Measurements from ENCODE around the gene RSU1.
A peak's percentile ranks its signal among the peaks of the same experiment; 100 is the strongest.

The RSU1 gene

DNA sequence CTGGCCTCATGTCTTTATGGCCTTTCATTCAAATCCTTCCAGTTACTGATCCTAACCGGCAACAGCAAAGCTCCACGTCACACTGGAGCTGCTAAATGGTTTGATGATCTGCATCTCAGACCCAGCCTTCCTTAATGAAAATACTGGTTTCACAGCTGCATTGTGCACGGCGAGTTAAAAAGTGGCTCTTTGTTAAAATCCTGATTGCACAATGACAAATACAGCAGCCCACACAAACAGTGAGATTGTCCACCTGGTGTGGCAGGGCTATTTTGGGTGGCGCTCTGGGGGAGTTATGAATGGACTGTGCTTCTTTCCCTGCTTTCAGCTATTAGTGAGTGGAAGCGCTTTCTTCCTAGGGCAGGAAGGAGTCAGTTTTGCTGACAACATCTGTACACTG lies 232.1 kb downstream of the RSU1 start:
- H3K36me3 ChIP-seq (ENCODE audit: control insufficient read depth in 4 of 4, insufficient read depth in 4 of 4, low read length in 3 of 4) = no peaks in the 10 kb centered on the region
- ChIA-PET CTCF (no interaction called here), POLR2A (no interaction called here)
- H3K27me3 ChIP-seq (replicated peaks in 2 of 5; ENCODE audit: control insufficient read depth in 4 of 5, insufficient read depth in 5 of 5, low read length in 4 of 5) = peaks cover 0 to 5% (median 0%) of the 10 kb centered on the region in 5 experiments
- no peak for DNase-seq
- H3K4me3 ChIP-seq (ENCODE audit: control insufficient read depth in 1 of 7, extremely low read depth in 1 of 7, insufficient read depth in 4 of 7, low read depth in 2 of 7, low read length in 6 of 7) = no peak overlapping the region
- 100% methylated on average over 3 of the region's 6 CpGs for WGBS (ENCODE audit: insufficient coverage)
- no peaks in the 10 kb centered on the region for H3K4me1 ChIP-seq (ENCODE audit: control extremely low read depth in 1 of 4, control insufficient read depth in 4 of 4, insufficient read depth in 4 of 4, low read length in 3 of 4)
- no peaks in the 10 kb centered on the region for H3K9me3 ChIP-seq (ENCODE audit: control extremely low read depth in 1 of 5, control insufficient read depth in 4 of 5, insufficient read depth in 2 of 5, low read depth in 1 of 5, low read length in 4 of 5)
- H3K27ac ChIP-seq (ENCODE audit: insufficient read depth in 1 of 2, low read depth in 1 of 2, low read length in 2 of 2, poor library complexity in 1 of 2, severe bottlenecking in 2 of 2) = no peak overlapping the region

DNA sequence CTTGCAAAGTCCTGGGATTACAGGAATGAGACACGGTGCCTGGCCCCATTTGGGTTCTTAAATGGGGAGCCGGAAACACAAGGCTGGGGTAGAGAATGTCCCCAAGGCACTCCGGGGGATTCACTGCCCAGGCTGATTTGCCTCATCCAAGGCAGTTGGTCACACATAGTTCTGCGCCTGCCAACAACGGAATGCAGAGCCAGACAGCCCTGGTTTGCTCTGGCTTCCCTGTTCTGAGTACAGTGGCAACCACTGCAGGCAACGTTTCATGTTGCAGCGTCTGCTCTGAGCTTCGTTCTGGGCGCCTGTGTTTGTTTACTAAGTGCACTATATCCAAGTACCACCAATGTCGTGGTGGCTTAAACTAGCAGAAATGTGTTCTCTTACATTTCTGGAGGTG lies 233.8 kb downstream of the RSU1 start:
- Histone ChIP-seq H3K9me3 (ENCODE audit: control extremely low read depth in 1 of 5, control insufficient read depth in 4 of 5, insufficient read depth in 2 of 5, low read depth in 1 of 5, low read length in 4 of 5) (no peaks in the 10 kb centered on the region), H3K4me1 (ENCODE audit: control extremely low read depth in 1 of 4, control insufficient read depth in 4 of 4, insufficient read depth in 4 of 4, low read length in 3 of 4) (no peaks in the 10 kb centered on the region), H3K4me3 (ENCODE audit: control insufficient read depth in 1 of 7, extremely low read depth in 1 of 7, insufficient read depth in 4 of 7, low read depth in 2 of 7, low read length in 6 of 7) (no peak overlapping the region), H3K27me3 (replicated peaks in 2 of 5; ENCODE audit: control insufficient read depth in 4 of 5, insufficient read depth in 5 of 5, low read length in 4 of 5) (peaks cover 0 to 7% (median 0%) of the 10 kb centered on the region in 5 experiments), H3K36me3 (ENCODE audit: control insufficient read depth in 4 of 4, insufficient read depth in 4 of 4, low read length in 3 of 4) (no peaks in the 10 kb centered on the region), H3K27ac (ENCODE audit: insufficient read depth in 1 of 2, low read depth in 1 of 2, low read length in 2 of 2, poor library complexity in 1 of 2, severe bottlenecking in 2 of 2) (no peak overlapping the region)
- no peak for DNase-seq
- WGBS (ENCODE audit: insufficient coverage) = 92% methylated on average over 10 of the region's 10 CpGs
- CTCF ChIA-PET = no interaction called here
- POLR2A ChIA-PET = no interaction called here

DNA sequence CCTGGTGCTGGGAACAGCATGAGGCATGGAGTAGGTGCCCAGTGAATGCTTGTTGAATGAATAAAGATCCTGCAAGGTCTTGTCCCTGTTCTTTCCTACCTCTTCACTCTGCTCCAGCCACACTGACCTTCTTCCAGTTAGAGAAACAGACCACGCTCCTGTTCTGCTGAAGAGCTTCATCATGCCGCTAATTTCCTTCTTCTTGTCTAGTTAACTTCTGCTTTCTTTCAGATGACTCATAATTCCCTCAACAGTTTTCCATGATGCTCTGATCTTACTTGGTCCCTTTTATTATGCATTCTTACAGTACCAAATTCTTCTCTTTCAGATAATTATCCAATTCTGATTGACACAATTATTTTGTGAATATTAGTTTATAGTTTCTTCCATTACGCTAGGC lies 236.0 kb downstream of the RSU1 start:
- Histone ChIP-seq H3K9me3 (ENCODE audit: control extremely low read depth in 1 of 5, control insufficient read depth in 4 of 5, insufficient read depth in 2 of 5, low read depth in 1 of 5, low read length in 4 of 5) (no peaks in the 10 kb centered on the region), H3K36me3 (ENCODE audit: control insufficient read depth in 4 of 4, insufficient read depth in 4 of 4, low read length in 3 of 4) (no peaks in the 10 kb centered on the region), H3K27me3 (replicated peaks in 2 of 5; ENCODE audit: control insufficient read depth in 4 of 5, insufficient read depth in 5 of 5, low read length in 4 of 5) (peaks cover 0 to 7% (median 3%) of the 10 kb centered on the region in 5 experiments), H3K4me3 (ENCODE audit: control insufficient read depth in 1 of 7, extremely low read depth in 1 of 7, insufficient read depth in 4 of 7, low read depth in 2 of 7, low read length in 6 of 7) (no peak overlapping the region), H3K27ac (ENCODE audit: insufficient read depth in 1 of 2, low read depth in 1 of 2, low read length in 2 of 2, poor library complexity in 1 of 2, severe bottlenecking in 2 of 2) (no peak overlapping the region), H3K4me1 (ENCODE audit: control extremely low read depth in 1 of 4, control insufficient read depth in 4 of 4, insufficient read depth in 4 of 4, low read length in 3 of 4) (no peaks in the 10 kb centered on the region)
- POLR2A ChIA-PET = no interaction called here
- DNase-seq = peak in 2 of 3 donors; percentile 38 to 40
- WGBS (ENCODE audit: insufficient coverage) = 57% methylated on average over 1 of the region's 3 CpGs
- CTCF ChIA-PET = interaction anchor here (0.7 kb wide), 1 partner anchor 15 kb away, joined by 4 read pairs; no protein-coding TSS in a partner anchor

DNA sequence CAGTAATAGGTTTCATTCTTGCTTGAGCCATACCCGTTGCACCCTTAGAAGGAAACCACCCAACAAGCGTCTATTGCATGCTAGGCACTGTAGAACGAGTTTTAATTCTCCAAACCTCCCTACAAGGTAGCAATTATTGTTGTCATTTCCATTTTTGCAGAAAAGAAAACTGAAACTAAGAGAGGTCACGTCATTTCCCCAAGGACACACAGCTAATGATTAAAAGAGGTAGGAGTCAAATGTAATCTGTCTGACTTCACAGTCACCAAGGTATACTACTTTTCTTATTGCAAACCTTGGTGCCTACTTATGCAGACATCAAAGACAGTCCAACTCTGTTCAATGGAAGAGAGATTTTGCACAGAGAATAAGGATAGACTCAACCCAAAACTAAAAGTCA lies 246.5 kb downstream of the RSU1 start:
- WGBS (ENCODE audit: insufficient coverage) = 95% methylated on average over 3 of the region's 4 CpGs
- DNase-seq = no peak
- ChIA-PET POLR2A (no interaction called here), CTCF (no interaction called here)
- peaks cover 0 to under 1% (median 0%) of the 10 kb centered on the region in 5 experiments for H3K9me3 ChIP-seq (ENCODE audit: control extremely low read depth in 1 of 5, control insufficient read depth in 4 of 5, insufficient read depth in 2 of 5, low read depth in 1 of 5, low read length in 4 of 5)
- H3K27ac ChIP-seq (ENCODE audit: insufficient read depth in 1 of 2, low read depth in 1 of 2, low read length in 2 of 2, poor library complexity in 1 of 2, severe bottlenecking in 2 of 2) = no peak overlapping the region
- no peak overlapping the region for H3K4me3 ChIP-seq (ENCODE audit: control insufficient read depth in 1 of 7, extremely low read depth in 1 of 7, insufficient read depth in 4 of 7, low read depth in 2 of 7, low read length in 6 of 7)
- H3K4me1 ChIP-seq (ENCODE audit: control extremely low read depth in 1 of 4, control insufficient read depth in 4 of 4, insufficient read depth in 4 of 4, low read length in 3 of 4) = peaks cover 0 to 5% (median 0%) of the 10 kb centered on the region in 4 experiments
- H3K27me3 ChIP-seq (replicated peaks in 2 of 5; ENCODE audit: control insufficient read depth in 4 of 5, insufficient read depth in 5 of 5, low read length in 4 of 5) = peaks cover 0 to 4% (median 0%) of the 10 kb centered on the region in 5 experiments
- no peaks in the 10 kb centered on the region for H3K36me3 ChIP-seq (ENCODE audit: control insufficient read depth in 4 of 4, insufficient read depth in 4 of 4, low read length in 3 of 4)

DNA sequence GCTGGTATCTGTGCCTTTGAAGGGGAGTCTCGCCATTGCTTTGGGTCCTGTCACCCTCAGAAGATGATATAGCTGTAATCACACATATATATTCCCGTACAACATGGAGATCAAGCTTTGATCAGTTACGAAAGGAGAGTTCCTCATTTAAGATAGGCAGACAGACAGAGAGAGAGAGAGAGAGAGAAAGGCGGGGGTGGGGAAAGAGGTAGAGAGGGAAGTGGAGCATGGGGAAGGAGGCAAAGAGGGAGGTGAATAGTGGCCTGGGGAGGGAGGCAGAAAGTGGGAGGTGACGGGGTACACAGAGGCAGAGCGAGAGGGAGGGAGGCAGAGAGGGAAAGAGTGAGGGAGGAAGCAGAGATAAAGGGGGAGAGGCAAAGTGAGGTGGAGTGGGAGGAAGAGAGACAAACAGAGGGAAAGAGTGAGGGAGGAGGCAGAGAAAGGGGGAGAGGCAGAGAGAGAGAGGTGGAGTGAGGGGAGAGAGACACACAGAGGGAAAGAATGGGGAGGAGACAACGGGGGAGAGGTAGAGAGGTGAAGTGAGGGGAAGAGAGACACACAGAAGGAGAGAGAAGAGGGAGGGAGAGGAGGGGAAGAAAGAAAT lies 250.9 kb downstream of the RSU1 start:
- Histone ChIP-seq H3K4me3 (ENCODE audit: control insufficient read depth in 1 of 7, extremely low read depth in 1 of 7, insufficient read depth in 4 of 7, low read depth in 2 of 7, low read length in 6 of 7) (no peak overlapping the region), H3K4me1 (ENCODE audit: control extremely low read depth in 1 of 4, control insufficient read depth in 4 of 4, insufficient read depth in 4 of 4, low read length in 3 of 4) (peaks cover 0 to 5% (median 0%) of the 10 kb centered on the region in 4 experiments), H3K36me3 (ENCODE audit: control insufficient read depth in 4 of 4, insufficient read depth in 4 of 4, low read length in 3 of 4) (no peaks in the 10 kb centered on the region), H3K9me3 (ENCODE audit: control extremely low read depth in 1 of 5, control insufficient read depth in 4 of 5, insufficient read depth in 2 of 5, low read depth in 1 of 5, low read length in 4 of 5) (no peaks in the 10 kb centered on the region), H3K27me3 (replicated peaks in 2 of 5; ENCODE audit: control insufficient read depth in 4 of 5, insufficient read depth in 5 of 5, low read length in 4 of 5) (peaks cover 0 to 2% (median 0%) of the 10 kb centered on the region in 5 experiments), H3K27ac (ENCODE audit: insufficient read depth in 1 of 2, low read depth in 1 of 2, low read length in 2 of 2, poor library complexity in 1 of 2, severe bottlenecking in 2 of 2) (no peak overlapping the region)
- POLR2A ChIA-PET = no interaction called here
- CTCF ChIA-PET = interaction anchor here (0.6 to 0.9 kb wide), 2 partner anchors 11 to 14 kb away, joined by 3 to 4 read pairs; no protein-coding TSS in a partner anchor
- no peak for DNase-seq
- WGBS (ENCODE audit: insufficient coverage) = 45% methylated on average over 5 of the region's 7 CpGs

DNA sequence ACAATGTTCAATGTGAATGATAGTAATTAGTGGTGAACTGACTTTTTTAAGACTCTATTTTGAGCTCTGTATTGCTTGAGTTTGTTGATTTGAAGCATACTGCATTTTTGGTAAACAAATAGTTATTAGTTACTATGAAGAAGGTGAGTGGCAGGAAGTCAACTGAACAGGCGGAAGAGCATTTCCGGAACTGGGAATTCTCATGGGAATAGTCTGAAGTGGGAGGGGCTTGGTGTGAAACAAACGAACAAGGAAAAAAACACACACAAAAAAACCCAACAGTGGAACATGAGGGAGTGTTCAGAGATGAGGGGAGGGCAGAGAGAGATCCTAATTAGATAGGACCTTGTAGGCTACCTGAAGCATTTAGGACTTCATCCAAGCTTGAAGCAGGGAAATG lies 251.6 kb downstream of the RSU1 start:
- Histone ChIP-seq H3K27ac (ENCODE audit: insufficient read depth in 1 of 2, low read depth in 1 of 2, low read length in 2 of 2, poor library complexity in 1 of 2, severe bottlenecking in 2 of 2) (no peak overlapping the region), H3K9me3 (ENCODE audit: control extremely low read depth in 1 of 5, control insufficient read depth in 4 of 5, insufficient read depth in 2 of 5, low read depth in 1 of 5, low read length in 4 of 5) (no peaks in the 10 kb centered on the region), H3K4me1 (ENCODE audit: control extremely low read depth in 1 of 4, control insufficient read depth in 4 of 4, insufficient read depth in 4 of 4, low read length in 3 of 4) (peaks cover 0 to 5% (median 0%) of the 10 kb centered on the region in 4 experiments), H3K4me3 (ENCODE audit: control insufficient read depth in 1 of 7, extremely low read depth in 1 of 7, insufficient read depth in 4 of 7, low read depth in 2 of 7, low read length in 6 of 7) (no peak overlapping the region), H3K27me3 (replicated peaks in 2 of 5; ENCODE audit: control insufficient read depth in 4 of 5, insufficient read depth in 5 of 5, low read length in 4 of 5) (peaks cover 0 to 2% (median 0%) of the 10 kb centered on the region in 5 experiments), H3K36me3 (ENCODE audit: control insufficient read depth in 4 of 4, insufficient read depth in 4 of 4, low read length in 3 of 4) (no peaks in the 10 kb centered on the region)
- ChIA-PET POLR2A (no interaction called here), CTCF (interaction anchor here (0.6 to 0.9 kb wide), 2 partner anchors 10 to 15 kb away, joined by 3 to 4 read pairs; no protein-coding TSS in a partner anchor)
- no peak for DNase-seq
- no CpG with 5 or more reads among the region's 3 CpGs for WGBS (ENCODE audit: insufficient coverage)

DNA sequence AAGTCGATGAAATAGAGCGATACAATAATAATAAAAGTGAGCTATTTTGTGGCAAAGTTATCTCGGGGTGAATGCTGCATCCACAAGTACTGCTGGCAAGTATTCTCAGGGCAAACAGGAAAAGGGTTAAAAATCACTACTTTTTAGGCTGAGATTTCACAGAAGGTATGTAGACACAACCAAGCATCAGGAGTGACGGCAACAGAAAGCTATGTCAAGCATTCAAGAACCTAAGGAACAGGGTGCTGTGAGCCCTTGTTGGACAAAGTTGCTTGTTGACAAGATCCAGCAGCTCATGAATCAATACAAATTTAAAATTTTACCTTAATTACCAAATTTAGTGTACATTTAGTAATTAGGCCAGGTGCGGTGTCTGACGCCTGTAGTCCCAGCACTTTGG lies 254.3 kb downstream of the RSU1 start:
- Histone ChIP-seq H3K4me1 (ENCODE audit: control extremely low read depth in 1 of 4, control insufficient read depth in 4 of 4, insufficient read depth in 4 of 4, low read length in 3 of 4) (peaks cover 0 to 5% (median 0%) of the 10 kb centered on the region in 4 experiments), H3K4me3 (ENCODE audit: control insufficient read depth in 1 of 7, extremely low read depth in 1 of 7, insufficient read depth in 4 of 7, low read depth in 2 of 7, low read length in 6 of 7) (no peak overlapping the region), H3K9me3 (ENCODE audit: control extremely low read depth in 1 of 5, control insufficient read depth in 4 of 5, insufficient read depth in 2 of 5, low read depth in 1 of 5, low read length in 4 of 5) (peaks cover 0 to 6% (median 0%) of the 10 kb centered on the region in 5 experiments), H3K27ac (ENCODE audit: insufficient read depth in 1 of 2, low read depth in 1 of 2, low read length in 2 of 2, poor library complexity in 1 of 2, severe bottlenecking in 2 of 2) (no peak overlapping the region), H3K36me3 (ENCODE audit: control insufficient read depth in 4 of 4, insufficient read depth in 4 of 4, low read length in 3 of 4) (no peaks in the 10 kb centered on the region), H3K27me3 (replicated peaks in 2 of 5; ENCODE audit: control insufficient read depth in 4 of 5, insufficient read depth in 5 of 5, low read length in 4 of 5) (peaks cover 0 to 2% (median 0%) of the 10 kb centered on the region in 5 experiments)
- 97% methylated on average over 4 of the region's 6 CpGs for WGBS (ENCODE audit: insufficient coverage)
- ChIA-PET POLR2A (no interaction called here), CTCF (no interaction called here)
- DNase-seq = no peak

All from common myeloid progenitor, CD34-positive (primary cell).